Memory B cell (primary cell): ENCODE measurements around the gene MORC2.

Experiments used
- ATAC-seq: fragments of 150-1000 bp; cut with Tn5 transposase; 2 replicates; pipeline ENCODE4 v1.10.0; 2021; ENCODE audit warnings: low read depth, mild to moderate bottlenecking, moderate library complexity
- DNase-seq, 2 donors: peaks; one replicate each; pipeline ENCODE4 v3.0.0; 2022; ENCODE audit warnings: low spot score in 2 of 2
- H3K27ac Mint-ChIP-seq: one replicate; pipeline ENCODE4 v1.8.0; 2022; ENCODE audit warnings: mild to moderate bottlenecking, moderate library complexity, mixed read lengths
- H3K27me3 Mint-ChIP-seq: one replicate; pipeline ENCODE4 v1.8.0; 2022; ENCODE audit warnings: mixed read lengths
- H3K36me3 Mint-ChIP-seq: one replicate; pipeline ENCODE4 v1.8.0; 2022; ENCODE audit warnings: mild to moderate bottlenecking, mixed read lengths
- H3K4me1 Mint-ChIP-seq: one replicate; pipeline ENCODE4 v1.8.0; 2022; ENCODE audit warnings: mixed read lengths
- H3K4me3 Mint-ChIP-seq: one replicate; pipeline ENCODE4 v1.8.0; 2022; ENCODE audit warnings: mild to moderate bottlenecking, moderate library complexity, mixed read lengths
- H3K9me3 Mint-ChIP-seq: one replicate; pipeline ENCODE4 v1.8.0; 2022; ENCODE audit warnings: mixed read lengths

MORC2 gene

DNA sequence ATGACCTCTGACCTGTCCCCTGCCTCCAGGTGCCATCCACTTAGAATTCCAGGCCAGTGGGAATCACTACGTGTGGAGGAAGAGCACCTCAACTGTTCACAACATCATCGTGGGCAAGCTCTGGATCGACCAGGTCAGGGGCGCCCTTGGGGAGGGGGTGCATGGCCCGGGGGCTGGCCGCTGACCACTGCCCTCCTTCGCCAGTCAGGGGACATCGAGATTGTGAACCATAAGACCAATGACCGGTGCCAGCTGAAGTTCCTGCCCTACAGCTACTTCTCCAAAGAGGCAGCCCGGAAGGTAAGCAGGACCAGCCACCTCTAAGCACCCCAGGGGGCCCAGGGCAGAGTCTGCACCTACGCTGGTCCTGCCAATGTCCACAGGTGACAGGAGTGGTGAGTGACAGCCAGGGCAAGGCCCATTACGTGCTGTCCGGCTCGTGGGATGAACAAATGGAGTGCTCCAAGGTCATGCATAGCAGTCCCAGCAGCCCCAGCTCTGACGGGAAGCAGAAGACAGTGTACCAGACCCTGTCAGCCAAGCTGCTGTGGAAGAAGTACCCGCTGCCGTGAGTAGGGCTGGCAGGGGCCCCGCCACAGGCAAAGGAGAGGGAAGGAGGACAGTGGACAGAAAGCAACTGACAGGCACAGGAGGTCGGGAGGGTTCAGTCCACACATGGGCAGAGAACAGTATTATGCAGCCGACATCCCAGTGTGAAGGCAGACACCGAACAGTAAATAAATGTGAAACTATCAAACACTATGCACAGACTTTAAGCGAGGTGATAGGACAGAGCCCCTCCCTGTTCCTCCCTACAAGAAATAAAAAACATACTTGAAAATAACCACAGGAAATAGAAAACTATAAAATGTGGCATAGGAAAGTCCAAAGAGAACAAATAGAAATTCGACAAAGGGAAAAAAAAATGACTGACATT is 74.9 kb downstream of the MORC2 start:
- Mint-ChIP-seq H3K9me3 (no peaks in the 10 kb centered on the region), H3K27me3 (no peaks in the 10 kb centered on the region), H3K4me1 (peaks cover 2% of the 10 kb centered on the region), H3K27ac (no peak overlapping the region), H3K4me3 (no peak overlapping the region), H3K36me3 (peaks cover 14% of the 10 kb centered on the region)
- ATAC-seq (no peak), DNase-seq (no peak)

GRCh38 chr22:30892731-30893221 is 75.8 kb downstream of the MORC2 start:
- peaks cover 14% of the 10 kb centered on the region for H3K36me3 Mint-ChIP-seq
- DNase-seq (no peak), ATAC-seq (no peak)
- H3K27ac Mint-ChIP-seq: no peak overlapping the region
- no peaks in the 10 kb centered on the region for H3K9me3 Mint-ChIP-seq
- H3K27me3 Mint-ChIP-seq: no peaks in the 10 kb centered on the region
- H3K4me3 Mint-ChIP-seq: no peak overlapping the region
- peaks cover 2% of the 10 kb centered on the region for H3K4me1 Mint-ChIP-seq

- no peak for DNase-seq
- Mint-ChIP-seq H3K9me3 (no peaks in the 10 kb centered on the region), H3K27ac (no peak overlapping the region), H3K36me3 (peaks cover 13% of the 10 kb centered on the region), H3K27me3 (no peaks in the 10 kb centered on the region), H3K4me1 (peaks cover 2% of the 10 kb centered on the region), H3K4me3 (no peak overlapping the region)
- ATAC-seq: no peak
Observed at GRCh38 chr22:30892286-30892685, 76.3 kb downstream of the MORC2 start.

GRCh38 chr22:30891781-30892180 is 76.8 kb downstream of the MORC2 start:
- ATAC-seq (no peak), DNase-seq (no peak)
- Mint-ChIP-seq H3K4me3 (no peak overlapping the region), H3K36me3 (peaks cover 11% of the 10 kb centered on the region), H3K27ac (peak overlapping the region; percentile 24), H3K4me1 (peaks cover 2% of the 10 kb centered on the region), H3K9me3 (no peaks in the 10 kb centered on the region), H3K27me3 (no peaks in the 10 kb centered on the region)

GRCh38 chr22:30891443-30891755 is 77.2 kb downstream of the MORC2 start:
- no peak for ATAC-seq
- Mint-ChIP-seq H3K9me3 (no peaks in the 10 kb centered on the region), H3K4me1 (peaks cover 2% of the 10 kb centered on the region), H3K4me3 (no peak overlapping the region), H3K27ac (peak overlapping the region; percentile 24), H3K36me3 (peaks cover 11% of the 10 kb centered on the region), H3K27me3 (no peaks in the 10 kb centered on the region)
- DNase-seq: no peak

GRCh38 chr22:30890686-30891442 is 77.7 kb downstream of the MORC2 start:
- Mint-ChIP-seq H3K27ac (no peak overlapping the region), H3K36me3 (peaks cover 11% of the 10 kb centered on the region)

GRCh38 chr22:30889996-30890480 is 78.5 kb downstream of the MORC2 start:
- no peak overlapping the region for H3K4me3 Mint-ChIP-seq
- H3K27me3 Mint-ChIP-seq: no peaks in the 10 kb centered on the region
- H3K4me1 Mint-ChIP-seq: peaks cover 2% of the 10 kb centered on the region
- DNase-seq (no peak), ATAC-seq (no peak)
- no peak overlapping the region for H3K27ac Mint-ChIP-seq
- H3K36me3 Mint-ChIP-seq: peaks cover 11% of the 10 kb centered on the region
- H3K9me3 Mint-ChIP-seq: no peaks in the 10 kb centered on the region

More at GRCh38 chr22:30890686-30891442, 77.7 kb downstream of the MORC2 start:
- DNase-seq (no peak), ATAC-seq (peak; percentile 38)
- H3K9me3 Mint-ChIP-seq: no peaks in the 10 kb centered on the region
- no peaks in the 10 kb centered on the region for H3K27me3 Mint-ChIP-seq
- peaks cover 2% of the 10 kb centered on the region for H3K4me1 Mint-ChIP-seq
- no peak overlapping the region for H3K4me3 Mint-ChIP-seq

GRCh38 chr22:30889268-30889995 is 79.1 kb downstream of the MORC2 start:
- DNase-seq (no peak), ATAC-seq (no peak)
- Mint-ChIP-seq H3K36me3 (peaks cover 11% of the 10 kb centered on the region), H3K4me1 (peaks cover 2% of the 10 kb centered on the region), H3K27me3 (no peaks in the 10 kb centered on the region), H3K27ac (no peak overlapping the region), H3K9me3 (no peaks in the 10 kb centered on the region), H3K4me3 (no peak overlapping the region)

- no peaks in the 10 kb centered on the region for H3K27me3 Mint-ChIP-seq
- no peak overlapping the region for H3K4me3 Mint-ChIP-seq
- no peaks in the 10 kb centered on the region for H3K9me3 Mint-ChIP-seq
- DNase-seq (no peak), ATAC-seq (no peak)
- H3K36me3 Mint-ChIP-seq: peaks cover 4% of the 10 kb centered on the region
- peaks cover 2% of the 10 kb centered on the region for H3K4me1 Mint-ChIP-seq
- no peak overlapping the region for H3K27ac Mint-ChIP-seq
Observed at GRCh38 chr22:30887861-30888260, 80.7 kb downstream of the MORC2 start.

DNA sequence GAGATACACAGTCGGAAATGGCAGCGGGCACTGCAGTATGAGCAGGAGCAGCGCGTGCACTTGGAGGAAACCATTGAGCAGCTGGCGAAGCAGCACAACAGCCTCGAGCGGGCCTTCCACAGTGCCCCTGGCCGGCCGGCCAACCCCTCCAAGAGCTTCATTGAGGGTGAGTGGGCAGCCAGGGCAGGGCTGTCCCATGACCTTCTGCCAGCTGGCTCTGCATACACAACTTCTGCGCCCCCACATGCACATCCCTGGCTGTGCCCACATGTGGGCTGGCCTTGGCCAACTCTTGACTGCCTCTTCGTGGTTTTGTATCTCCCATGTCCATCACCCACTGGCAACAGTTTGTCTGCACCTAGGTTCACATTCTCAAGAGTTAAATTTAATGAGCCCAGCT is 81.1 kb downstream of the MORC2 start:
- peaks cover 2% of the 10 kb centered on the region for H3K4me1 Mint-ChIP-seq
- no peak overlapping the region for H3K4me3 Mint-ChIP-seq
- peaks cover 4% of the 10 kb centered on the region for H3K36me3 Mint-ChIP-seq
- no peak for DNase-seq
- ATAC-seq: no peak
- H3K27me3 Mint-ChIP-seq: no peaks in the 10 kb centered on the region
- H3K9me3 Mint-ChIP-seq: no peaks in the 10 kb centered on the region
- H3K27ac Mint-ChIP-seq: no peak overlapping the region

DNA sequence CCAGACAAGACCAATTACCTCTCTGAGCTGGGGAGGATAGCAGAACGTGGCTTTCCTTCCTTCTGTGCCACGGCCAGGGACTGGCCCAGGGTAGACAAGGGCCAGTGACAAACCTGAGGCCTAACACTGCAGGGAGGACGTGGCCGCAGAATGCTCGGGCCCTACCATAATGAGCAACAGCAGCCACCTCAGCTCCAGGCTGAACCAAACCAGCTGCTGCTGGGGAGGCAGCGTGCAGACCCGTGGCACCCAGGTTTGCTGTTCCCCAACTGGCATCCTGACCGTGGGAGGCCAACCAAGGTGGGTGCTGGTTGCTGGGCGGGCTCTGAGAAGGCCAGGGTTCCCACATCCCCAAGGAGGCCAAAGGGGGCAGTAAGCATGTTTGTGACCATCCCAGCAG is 83.0 kb downstream of the MORC2 start:
- ATAC-seq: no peak
- DNase-seq: no peak
- H3K36me3 Mint-ChIP-seq: peaks cover 1% of the 10 kb centered on the region
- no peaks in the 10 kb centered on the region for H3K27me3 Mint-ChIP-seq
- peaks cover 2% of the 10 kb centered on the region for H3K4me1 Mint-ChIP-seq
- H3K4me3 Mint-ChIP-seq: no peak overlapping the region
- no peak overlapping the region for H3K27ac Mint-ChIP-seq
- H3K9me3 Mint-ChIP-seq: no peaks in the 10 kb centered on the region

GRCh38 chr22:30885001-30885366 is 83.6 kb downstream of the MORC2 start:
- ATAC-seq (no peak), DNase-seq (no peak)
- no peak overlapping the region for H3K4me3 Mint-ChIP-seq
- no peak overlapping the region for H3K27ac Mint-ChIP-seq
- no peaks in the 10 kb centered on the region for H3K4me1 Mint-ChIP-seq
- H3K27me3 Mint-ChIP-seq: no peaks in the 10 kb centered on the region
- H3K36me3 Mint-ChIP-seq: peaks cover 1% of the 10 kb centered on the region
- no peaks in the 10 kb centered on the region for H3K9me3 Mint-ChIP-seq

GRCh38 chr22:30884211-30885000 is 84.2 kb downstream of the MORC2 start:
- Mint-ChIP-seq H3K27me3 (no peaks in the 10 kb centered on the region), H3K9me3 (no peaks in the 10 kb centered on the region), H3K4me3 (no peak overlapping the region), H3K27ac (no peak overlapping the region), H3K36me3 (peaks cover 1% of the 10 kb centered on the region), H3K4me1 (no peaks in the 10 kb centered on the region)
- DNase-seq: no peak
- ATAC-seq: no peak
